ENCODE data around the gene LRRTM4. TPM values are rescaled to one million over a fixed set of nuclear protein-coding genes. Genes with fewer than 3 reads are reported as not detected.
A peak's percentile ranks its signal among the peaks of the same experiment; 100 is the strongest.

Gene LRRTM4
- total and polyA plus RNA-seq, 10 of the 15 experiments (the other 5 are each of a cell fraction or from before 2014, with no cell fraction given) = 0.01 to 1.0 TPM; not detected in 8

DNA sequence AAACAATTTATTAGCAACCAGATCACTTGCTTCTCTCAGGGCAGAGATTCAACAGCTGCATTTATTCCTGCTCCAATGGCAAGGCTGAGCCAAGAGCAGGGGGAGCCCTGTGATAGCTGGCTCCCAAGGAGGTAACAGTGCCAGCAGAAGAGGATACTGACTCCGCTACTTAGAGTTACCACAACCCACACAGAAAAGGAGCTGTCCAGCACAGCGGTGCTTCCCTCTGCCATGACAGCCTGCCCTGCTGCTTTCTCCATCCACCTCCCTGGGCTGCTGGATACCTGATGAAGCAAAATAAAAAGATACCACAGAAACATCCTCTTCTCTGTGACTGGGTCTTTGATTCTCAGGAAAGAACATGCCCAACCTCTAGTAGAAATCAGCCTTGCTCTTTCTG is 467.2 kb downstream of the LRRTM4 start:
- FAIRE-seq = no peak
- H3K9me3 ChIP-seq (replicated peaks; ENCODE audit: control insufficient read depth, insufficient read depth, low read length) = no peaks in the 10 kb centered on the region
- CTCF ChIA-PET = no interaction called here
- 30% methylated on average over 2 of the region's 2 CpGs for WGBS (ENCODE audit: insufficient coverage, insufficient replicate concordance, low lambda C conversion rate, missing lambda C conversion rate)
- POLR2A ChIA-PET = no interaction called here
- H3K27ac ChIP-seq (ENCODE audit: control insufficient read depth, insufficient read depth) = no peak overlapping the region
- no peaks in the 10 kb centered on the region for H3K27me3 ChIP-seq (replicated peaks in 1 of 2; ENCODE audit: control insufficient read depth in 2 of 2, insufficient read depth in 2 of 2, low read length in 1 of 2)
- no peaks in the 10 kb centered on the region for H3K36me3 ChIP-seq (ENCODE audit: control insufficient read depth in 2 of 2, insufficient read depth in 2 of 2, low read length in 1 of 2)
- 0 out of 3 replicates have a peak, but pooled peaks have one; percentile 37 for ATAC-seq
- in situ Hi-C loops (cut with MboI) (no loop called here), intact Hi-C loops (cut with micrococcal nuclease; ENCODE audit: unreplicated experiment) (no loop called here)
- RAD21 ChIA-PET (ENCODE audit: unreplicated experiment) = no interaction called here
- H3K79me2 ChIP-seq (ENCODE audit: control insufficient read depth, insufficient read depth, low read length) = no peaks in the 10 kb centered on the region
- no peak overlapping the region for H3K4me3 ChIP-seq
- no peaks in the 10 kb centered on the region for H4K20me1 ChIP-seq (ENCODE audit: control insufficient read depth, insufficient read depth)
- DNase-seq (ENCODE audit: low read depth, low spot score) = no peak
- H3K4me1 ChIP-seq (ENCODE audit: control insufficient read depth, insufficient read depth, low read length) = no peaks in the 10 kb centered on the region
- H3K4me2 ChIP-seq (ENCODE audit: control insufficient read depth, insufficient read depth) = no peak overlapping the region
- TF ChIP-seq NR2C1 (IDR thresholded peaks at IDR 0.05) (no peak), REST (IDR thresholded peaks at IDR 0.05; ENCODE audit: low read depth, low read length) (peak; percentile 68)
- SMC1A ChIA-PET (ENCODE audit: uncharacterized antibody, unreplicated experiment) = interaction anchor here (1.0 kb wide), 2 partner anchors 11 to 14 kb away, joined by 3 read pairs; no protein-coding TSS in a partner anchor
- H2AFZ ChIP-seq (ENCODE audit: control insufficient read depth, low read depth, low read length) = no peak overlapping the region
- BruUV-seq (replicated peaks) = no TSS peak
- no peak overlapping the region for H3K9ac ChIP-seq (ENCODE audit: control insufficient read depth, insufficient read depth, low read length)

- Histone ChIP-seq H3K79me2 (ENCODE audit: control insufficient read depth, insufficient read depth, low read length) (no peaks in the 10 kb centered on the region), H3K4me3 (no peak overlapping the region), H2AFZ (ENCODE audit: control insufficient read depth, low read depth, low read length) (no peak overlapping the region), H3K27me3 (replicated peaks in 1 of 2; ENCODE audit: control insufficient read depth in 2 of 2, insufficient read depth in 2 of 2, low read length in 1 of 2) (no peaks in the 10 kb centered on the region), H3K4me1 (ENCODE audit: control insufficient read depth, insufficient read depth, low read length) (no peaks in the 10 kb centered on the region), H3K4me2 (ENCODE audit: control insufficient read depth, insufficient read depth) (no peak overlapping the region), H4K20me1 (ENCODE audit: control insufficient read depth, insufficient read depth) (no peaks in the 10 kb centered on the region), H3K9ac (ENCODE audit: control insufficient read depth, insufficient read depth, low read length) (no peak overlapping the region), H3K36me3 (ENCODE audit: control insufficient read depth in 2 of 2, insufficient read depth in 2 of 2, low read length in 1 of 2) (no peaks in the 10 kb centered on the region), H3K27ac (ENCODE audit: control insufficient read depth, insufficient read depth) (no peak overlapping the region), H3K9me3 (replicated peaks; ENCODE audit: control insufficient read depth, insufficient read depth, low read length) (no peaks in the 10 kb centered on the region)
- 6% methylated on average over 1 of the region's 1 CpG for WGBS (ENCODE audit: insufficient coverage, insufficient replicate concordance, low lambda C conversion rate, missing lambda C conversion rate)
- ChIA-PET CTCF (no interaction called here), POLR2A (no interaction called here), RAD21 (ENCODE audit: unreplicated experiment) (no interaction called here), SMC1A (ENCODE audit: uncharacterized antibody, unreplicated experiment) (no interaction called here)
- DNase-seq (ENCODE audit: low read depth, low spot score) (no peak), FAIRE-seq (no peak), ATAC-seq (no peak)
- intact Hi-C loops (cut with micrococcal nuclease; ENCODE audit: unreplicated experiment) (no loop called here), in situ Hi-C loops (cut with MboI) (no loop called here)
- no TSS peak for BruUV-seq (replicated peaks)
- TF ChIP-seq CBFB (IDR thresholded peaks at IDR 0.05; ENCODE audit: low read depth) (no peak), MTA2 (IDR thresholded peaks at IDR 0.05; ENCODE audit: low read depth) (no peak), REST (IDR thresholded peaks at IDR 0.05; ENCODE audit: low read depth, low read length) (no peak), MEF2A (IDR thresholded peaks at IDR 0.05; ENCODE audit: insufficient read depth, low read depth, low read length) (no peak), IKZF2 (IDR thresholded peaks at IDR 0.05) (no peak), TBL1XR1 (IDR thresholded peaks at IDR 0.05; ENCODE audit: low read depth, low read length) (no peak)
- TF ChIP-seq, protein P1, sequence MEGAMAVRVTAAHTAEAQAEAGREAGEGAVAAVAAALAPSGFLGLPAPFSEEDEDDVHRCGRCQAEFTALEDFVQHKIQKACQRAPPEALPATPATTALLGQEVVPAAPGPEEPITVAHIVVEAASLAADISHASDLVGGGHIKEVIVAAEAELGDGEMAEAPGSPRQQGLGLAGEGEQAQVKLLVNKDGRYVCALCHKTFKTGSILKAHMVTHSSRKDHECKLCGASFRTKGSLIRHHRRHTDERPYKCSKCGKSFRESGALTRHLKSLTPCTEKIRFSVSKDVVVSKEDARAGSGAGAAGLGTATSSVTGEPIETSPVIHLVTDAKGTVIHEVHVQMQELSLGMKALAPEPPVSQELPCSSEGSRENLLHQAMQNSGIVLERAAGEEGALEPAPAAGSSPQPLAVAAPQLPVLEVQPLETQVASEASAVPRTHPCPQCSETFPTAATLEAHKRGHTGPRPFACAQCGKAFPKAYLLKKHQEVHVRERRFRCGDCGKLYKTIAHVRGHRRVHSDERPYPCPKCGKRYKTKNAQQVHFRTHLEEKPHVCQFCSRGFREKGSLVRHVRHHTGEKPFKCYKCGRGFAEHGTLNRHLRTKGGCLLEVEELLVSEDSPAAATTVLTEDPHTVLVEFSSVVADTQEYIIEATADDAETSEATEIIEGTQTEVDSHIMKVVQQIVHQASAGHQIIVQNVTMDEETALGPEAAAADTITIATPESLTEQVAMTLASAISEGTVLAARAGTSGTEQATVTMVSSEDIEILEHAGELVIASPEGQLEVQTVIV (IDR thresholded peaks at IDR 0.05; ENCODE audit: borderline replicate concordance, partially characterized antibody) = no peak
Observed at GRCh38 chr2:77046339-77046738, 475.8 kb downstream of the LRRTM4 start.

Measured in GM12878 (cell line).